Endothelial cell (in vitro differentiated cells): ENCODE results near the gene SSBP3. TPM values are rescaled to one million over a fixed set of nuclear protein-coding genes. Genes with fewer than 3 reads are reported as not detected.

Experiments used
- DNase-seq: peaks from one replicate; pipeline ENCODE4 v3.0.0; 2021; ENCODE audit warnings: low spot score
- H3K27ac Mint-ChIP-seq: one replicate; pipeline ENCODE4 v1.8.0; 2021; ENCODE audit warnings: mixed read lengths, inconsistent platforms; ENCODE audit not compliant: unreplicated experiment
- H3K27me3 Mint-ChIP-seq: one replicate; pipeline ENCODE4 v1.8.0; 2021; ENCODE audit warnings: mild to moderate bottlenecking, moderate library complexity, mixed read lengths, inconsistent platforms; ENCODE audit not compliant: unreplicated experiment
- H3K36me3 Mint-ChIP-seq: one replicate; pipeline ENCODE4 v1.8.0; 2021; ENCODE audit warnings: mild to moderate bottlenecking, low read depth, mixed read lengths, inconsistent platforms; ENCODE audit not compliant: unreplicated experiment
- H3K4me1 Mint-ChIP-seq: one replicate; pipeline ENCODE4 v1.8.0; 2021; ENCODE audit warnings: mild to moderate bottlenecking, mixed read lengths, inconsistent platforms; ENCODE audit not compliant: unreplicated experiment
- H3K4me3 Mint-ChIP-seq: one replicate; pipeline ENCODE4 v1.8.0; 2021; ENCODE audit warnings: mild to moderate bottlenecking, mixed read lengths, inconsistent platforms; ENCODE audit not compliant: unreplicated experiment
- H3K9me3 Mint-ChIP-seq: one replicate; pipeline ENCODE4 v1.8.0; 2021; ENCODE audit warnings: mixed read lengths, inconsistent platforms; ENCODE audit not compliant: unreplicated experiment
- CTCF ChIP-seq: fragments of 200-600 bp; sonication (generic); IDR thresholded peaks from one replicate; pipeline ENCODE4 v1.5.0; 2021; ENCODE audit warnings: antibody characterized with exemption; ENCODE audit not compliant: unreplicated experiment
- total RNA-seq: library from RNA; stranded (reverse); fragmentation: NEBNext Ultra II Directional; extraction: Animal tissue kit (Norgen Biotek cat#: 25700); gene quantifications from one replicate; pipeline ENCODE4 v1.2.1, GENCODE V29; 2021; ENCODE audit not compliant: unreplicated experiment

SSBP3 gene
- total RNA-seq, 1 donor from 2014 or later = 142 TPM

- peaks cover 14% of the 10 kb centered on the region for H3K27me3 Mint-ChIP-seq
- H3K9me3 Mint-ChIP-seq = no peaks in the 10 kb centered on the region
- no peaks in the 10 kb centered on the region for H3K36me3 Mint-ChIP-seq
- TF ChIP-seq CTCF = no peak
- DNase-seq = no peak
- H3K27ac Mint-ChIP-seq = peak overlapping the region; percentile 23
- peaks cover 91% of the 10 kb centered on the region for H3K4me1 Mint-ChIP-seq
- H3K4me3 Mint-ChIP-seq = no peak overlapping the region
Observed at GRCh38 chr1:54326543-54327385, 79.4 kb downstream of the SSBP3 start.

GRCh38 chr1:54325703-54326461 lies 80.3 kb downstream of the SSBP3 start:
- H3K4me1 Mint-ChIP-seq = peaks cover 87% of the 10 kb centered on the region
- H3K27me3 Mint-ChIP-seq = peaks cover 10% of the 10 kb centered on the region
- peak overlapping the region; percentile 21 for H3K27ac Mint-ChIP-seq
- H3K9me3 Mint-ChIP-seq = no peaks in the 10 kb centered on the region
- no peaks in the 10 kb centered on the region for H3K36me3 Mint-ChIP-seq
- DNase-seq = no peak
- no peak overlapping the region for H3K4me3 Mint-ChIP-seq
- TF ChIP-seq CTCF = no peak

- Mint-ChIP-seq H3K4me1 (peaks cover 87% of the 10 kb centered on the region), H3K36me3 (no peaks in the 10 kb centered on the region), H3K9me3 (no peaks in the 10 kb centered on the region), H3K4me3 (no peak overlapping the region), H3K27ac (peak overlapping the region; percentile 8), H3K27me3 (peaks cover 6% of the 10 kb centered on the region)
- no peak for DNase-seq
- no peak for TF ChIP-seq CTCF
Observed at GRCh38 chr1:54325284-54325683, 80.9 kb downstream of the SSBP3 start.

- Mint-ChIP-seq H3K4me3 (no peak overlapping the region), H3K4me1 (peaks cover 81% of the 10 kb centered on the region), H3K36me3 (peaks cover 3% of the 10 kb centered on the region), H3K9me3 (no peaks in the 10 kb centered on the region), H3K27me3 (peaks cover 6% of the 10 kb centered on the region), H3K27ac (peak overlapping the region; percentile 8)
- no peak for DNase-seq
- TF ChIP-seq CTCF = no peak
Observed at GRCh38 chr1:54324251-54325140, 81.7 kb downstream of the SSBP3 start.
